Mucosa of stomach (tissue), 1 donor: ENCODE data around the gene BRCA1.
A peak's percentile ranks its signal among the peaks of the same experiment; 100 is the strongest.
"Not testable (repeated sequence)": the region's sequence is repeated elsewhere in the genome, so short reads cannot be mapped to it uniquely, and the experiment has no call there.

Experiments used
- H3K27me3 ChIP-seq: one replicate; pipeline ENCODE4 v1.7.0; 2013; ENCODE audit warnings: mild to moderate bottlenecking, low read length; ENCODE audit not compliant: control insufficient read depth, insufficient read depth
- H3K36me3 ChIP-seq: one replicate; pipeline ENCODE4 v1.7.0; 2013; ENCODE audit warnings: low read length; ENCODE audit not compliant: control insufficient read depth, insufficient read depth
- H3K4me1 ChIP-seq: one replicate; pipeline ENCODE4 v1.7.0; 2013; ENCODE audit warnings: mild to moderate bottlenecking, low read length; ENCODE audit not compliant: control insufficient read depth, insufficient read depth
- H3K4me3 ChIP-seq: one replicate; pipeline ENCODE4 v1.7.0; 2013; ENCODE audit warnings: low read length
- H3K9ac ChIP-seq: one replicate; pipeline ENCODE4 v1.7.0; 2013; ENCODE audit warnings: mild to moderate bottlenecking, low read length, moderate library complexity
- H3K9me3 ChIP-seq: one replicate; pipeline ENCODE4 v1.7.0; 2013; ENCODE audit warnings: mild to moderate bottlenecking, low read length, moderate library complexity; ENCODE audit not compliant: control insufficient read depth
- donor health status: Pancreatic carcinoma.

The BRCA1 gene

GRCh38 chr17:43127333-43127876 is 2.2 kb upstream of the BRCA1 start:
- not testable (repeated sequence) for H3K9me3 ChIP-seq, H3K36me3 ChIP-seq

GRCh38 chr17:43126911-43127290 is 1.7 kb upstream of the BRCA1 start:
- H3K27me3 ChIP-seq, result no peaks in the 10 kb centered on the region
- no peak overlapping the region for H3K4me3 ChIP-seq
- H3K9me3 ChIP-seq, result no peaks in the 10 kb centered on the region
- H3K4me1 ChIP-seq, result peaks cover 15% of the 10 kb centered on the region
- H3K36me3 ChIP-seq, result no peaks in the 10 kb centered on the region
- no peak overlapping the region for H3K9ac ChIP-seq

More at GRCh38 chr17:43127333-43127876, 2.2 kb upstream of the BRCA1 start:
- not testable (repeated sequence) for H3K4me3 ChIP-seq, H3K9ac ChIP-seq, H3K27me3 ChIP-seq
- peaks cover 15% of the 10 kb centered on the region for H3K4me1 ChIP-seq

DNA sequence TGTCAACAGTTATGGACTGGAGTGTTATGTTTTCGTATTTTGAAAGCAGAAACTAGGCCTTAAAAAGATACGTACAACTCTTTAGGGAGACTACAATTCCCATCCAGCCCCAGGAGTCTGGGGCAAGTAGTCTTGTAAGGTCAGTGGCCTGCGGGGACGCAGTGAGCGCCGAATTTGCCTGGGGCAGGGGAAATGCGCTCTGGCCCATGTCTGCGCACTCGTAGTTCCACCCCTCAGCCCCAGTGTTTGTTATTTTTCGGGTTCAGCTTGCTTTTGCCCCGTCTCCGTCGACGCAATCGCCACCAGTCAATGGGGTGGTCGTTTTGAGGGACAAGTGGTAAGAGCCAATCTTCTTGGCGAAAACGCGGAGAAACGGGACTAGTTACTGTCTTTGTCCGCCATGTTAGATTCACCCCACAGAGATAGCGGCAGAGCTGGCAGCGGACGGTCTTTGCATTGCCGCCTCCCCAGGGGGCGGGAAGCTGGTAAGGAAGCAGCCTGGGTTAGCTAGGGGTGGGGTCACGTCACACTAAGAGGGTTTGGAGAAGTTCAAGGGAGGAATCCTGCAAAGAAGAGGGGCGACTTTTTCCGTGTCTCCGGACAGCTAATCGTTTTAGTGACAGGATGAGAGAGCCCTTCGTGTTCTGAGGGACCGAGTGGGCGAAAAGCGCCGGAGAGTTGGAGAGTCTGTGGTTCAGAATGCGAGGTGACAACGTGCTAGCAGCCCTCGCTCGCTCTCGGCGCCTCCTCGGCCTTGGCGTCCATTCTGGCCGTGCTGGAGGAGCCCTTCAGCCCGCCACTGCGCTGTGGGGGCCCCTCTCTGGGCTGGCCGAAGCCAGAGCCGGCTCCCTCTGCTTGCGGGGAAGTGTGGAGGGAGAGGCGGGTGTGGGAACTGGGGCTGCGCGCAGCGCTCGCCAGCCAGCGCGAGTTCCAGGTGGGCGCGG is 1.1 kb upstream of the BRCA1 start:
- no peaks in the 10 kb centered on the region for H3K27me3 ChIP-seq
- no peaks in the 10 kb centered on the region for H3K9me3 ChIP-seq
- peak overlapping the region; percentile 53 for H3K4me3 ChIP-seq
- peak overlapping the region; percentile 79 for H3K9ac ChIP-seq
- no peaks in the 10 kb centered on the region for H3K36me3 ChIP-seq
- peaks cover 15% of the 10 kb centered on the region for H3K4me1 ChIP-seq

DNA sequence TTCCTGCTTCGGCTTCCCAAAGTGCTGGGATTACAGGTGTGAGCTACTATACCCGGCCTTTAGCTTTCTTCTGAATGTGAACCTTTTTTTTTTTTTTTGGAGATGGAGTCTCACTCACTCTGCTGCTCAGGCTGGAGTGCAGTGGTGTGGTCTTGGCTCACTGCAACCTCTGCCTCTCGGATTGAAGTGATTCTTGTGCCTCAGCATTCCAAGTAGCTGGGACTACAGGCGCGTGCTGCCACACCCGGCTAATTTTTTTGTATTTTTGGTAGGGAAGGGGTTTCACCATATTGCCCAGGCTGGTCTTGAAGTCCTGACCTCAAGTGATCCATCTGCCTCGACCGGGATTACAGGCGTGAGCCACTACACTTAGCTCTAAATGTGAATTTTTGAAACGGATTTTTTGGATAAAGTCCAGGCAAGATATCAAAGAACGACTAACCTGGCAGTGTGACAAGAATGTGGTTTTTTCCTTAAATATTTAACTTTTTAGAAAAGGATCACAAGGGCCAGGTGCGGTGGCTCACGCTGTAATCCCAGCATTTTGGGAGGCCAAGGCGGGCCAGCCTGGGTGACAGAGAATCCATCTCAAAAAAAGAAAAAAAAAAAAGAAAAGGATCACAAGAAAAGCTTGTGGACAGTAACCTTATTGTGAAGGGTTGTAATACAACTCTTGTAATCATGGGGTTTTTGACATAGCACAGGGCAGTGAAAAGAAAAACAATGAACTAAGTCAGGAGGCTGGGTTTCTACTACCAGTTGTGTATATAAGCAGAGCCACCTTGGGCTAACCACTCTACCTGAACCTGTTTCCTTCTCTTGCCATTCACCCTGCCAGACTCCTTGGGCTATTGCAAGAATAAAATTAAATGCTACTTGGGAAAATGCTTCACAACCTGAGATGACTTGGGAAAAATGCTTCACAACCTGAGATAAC is 6.2 kb downstream of the BRCA1 start:
- no peaks in the 10 kb centered on the region for H3K27me3 ChIP-seq
- no peaks in the 10 kb centered on the region for H3K4me1 ChIP-seq
- H3K4me3 ChIP-seq, result no peak overlapping the region
- no peak overlapping the region for H3K9ac ChIP-seq
- H3K36me3 ChIP-seq, result no peaks in the 10 kb centered on the region
- H3K9me3 ChIP-seq, result no peaks in the 10 kb centered on the region

DNA sequence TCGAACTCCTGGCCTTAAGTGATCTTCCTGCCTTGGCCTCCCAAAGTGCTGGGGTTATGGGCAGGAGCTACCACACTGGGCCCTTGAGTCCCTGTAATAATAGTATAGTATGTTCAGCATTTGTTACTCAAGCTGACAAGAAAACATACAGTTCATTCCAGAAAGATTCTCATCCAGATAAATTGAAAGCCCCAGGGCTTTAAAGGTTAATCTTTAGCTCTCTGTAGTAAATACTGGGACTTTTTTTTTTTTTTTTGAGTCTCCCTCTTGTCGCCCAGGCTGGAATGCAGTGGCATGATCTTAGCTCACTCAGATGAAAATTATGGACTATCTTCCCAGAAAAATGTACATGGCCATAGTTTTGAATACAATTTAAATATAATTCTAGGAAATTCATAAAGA is 11.0 kb downstream of the BRCA1 start:
- Histone ChIP-seq H3K9ac (no peak overlapping the region), H3K4me1 (no peaks in the 10 kb centered on the region)

GRCh38 chr17:43106552-43106951 is 18.6 kb downstream of the BRCA1 start:
- Histone ChIP-seq H3K36me3 (no peaks in the 10 kb centered on the region), H3K9ac (no peak overlapping the region), H3K4me3 (no peak overlapping the region), H3K9me3 (no peaks in the 10 kb centered on the region), H3K27me3 (no peaks in the 10 kb centered on the region), H3K4me1 (no peaks in the 10 kb centered on the region)

More for the DNA sequence above, 11.0 kb downstream of the BRCA1 start:
- Histone ChIP-seq H3K4me3 (no peak overlapping the region), H3K36me3 (no peaks in the 10 kb centered on the region), H3K27me3 (no peaks in the 10 kb centered on the region), H3K9me3 (no peaks in the 10 kb centered on the region)

- Histone ChIP-seq H3K9me3 (no peaks in the 10 kb centered on the region), H3K4me1 (no peaks in the 10 kb centered on the region), H3K36me3 (no peaks in the 10 kb centered on the region), H3K27me3 (no peaks in the 10 kb centered on the region), H3K4me3 (no peak overlapping the region), H3K9ac (no peak overlapping the region)
Measured at GRCh38 chr17:43105146-43105545, 20.0 kb downstream of the BRCA1 start.

DNA sequence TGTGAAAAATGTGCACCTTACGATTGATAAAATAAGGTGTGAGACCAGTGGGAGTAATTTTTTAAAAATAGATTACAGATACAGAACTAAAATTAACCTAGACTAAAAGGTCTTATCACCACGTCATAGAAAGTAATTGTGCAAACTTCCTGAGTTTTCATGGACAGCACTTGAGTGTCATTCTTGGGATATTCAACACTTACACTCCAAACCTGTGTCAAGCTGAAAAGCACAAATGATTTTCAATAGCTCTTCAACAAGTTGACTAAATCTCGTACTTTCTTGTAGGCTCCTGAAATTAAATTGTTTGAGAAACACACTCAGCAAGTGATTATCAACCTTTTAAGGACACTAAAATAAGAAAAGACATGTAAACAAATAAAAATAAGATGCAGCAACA is 20.5 kb downstream of the BRCA1 start:
- Histone ChIP-seq H3K36me3 (no peaks in the 10 kb centered on the region), H3K9me3 (no peaks in the 10 kb centered on the region), H3K9ac (no peak overlapping the region), H3K4me3 (no peak overlapping the region), H3K27me3 (no peaks in the 10 kb centered on the region), H3K4me1 (no peaks in the 10 kb centered on the region)

- H3K9me3 ChIP-seq, H3K4me3 ChIP-seq, H3K36me3 ChIP-seq, H3K4me1 ChIP-seq, H3K9ac ChIP-seq, H3K27me3 ChIP-seq: not testable (repeated sequence)
Measured at GRCh38 chr17:43095364-43095763, 29.8 kb downstream of the BRCA1 start.

GRCh38 chr17:43094129-43094835 is 30.9 kb downstream of the BRCA1 start:
- Histone ChIP-seq H3K27me3 (no peaks in the 10 kb centered on the region), H3K36me3 (no peaks in the 10 kb centered on the region), H3K9ac (no peak overlapping the region), H3K4me3 (no peak overlapping the region), H3K4me1 (no peaks in the 10 kb centered on the region), H3K9me3 (no peaks in the 10 kb centered on the region)

GRCh38 chr17:43092901-43093300 is 32.3 kb downstream of the BRCA1 start:
- H3K4me1 ChIP-seq, result no peaks in the 10 kb centered on the region
- H3K9ac ChIP-seq, result no peak overlapping the region
- H3K27me3 ChIP-seq, result no peaks in the 10 kb centered on the region
- H3K4me3 ChIP-seq, result no peak overlapping the region
- no peaks in the 10 kb centered on the region for H3K36me3 ChIP-seq
- no peaks in the 10 kb centered on the region for H3K9me3 ChIP-seq
